Thoracic aorta endothelial cell (primary cell): Measurements from ENCODE around the gene SLC28A3. TPM values are rescaled to one million over a fixed set of nuclear protein-coding genes. Genes with fewer than 3 reads are reported as not detected.

Experiments
- total RNA-seq: library from RNA; depleted of rRNA; stranded (reverse); fragments of >200 nt; gene quantifications from 2 replicates; pipeline ENCODE4 v1.2.3, GENCODE V29; 2012

SLC28A3 gene, protein sequence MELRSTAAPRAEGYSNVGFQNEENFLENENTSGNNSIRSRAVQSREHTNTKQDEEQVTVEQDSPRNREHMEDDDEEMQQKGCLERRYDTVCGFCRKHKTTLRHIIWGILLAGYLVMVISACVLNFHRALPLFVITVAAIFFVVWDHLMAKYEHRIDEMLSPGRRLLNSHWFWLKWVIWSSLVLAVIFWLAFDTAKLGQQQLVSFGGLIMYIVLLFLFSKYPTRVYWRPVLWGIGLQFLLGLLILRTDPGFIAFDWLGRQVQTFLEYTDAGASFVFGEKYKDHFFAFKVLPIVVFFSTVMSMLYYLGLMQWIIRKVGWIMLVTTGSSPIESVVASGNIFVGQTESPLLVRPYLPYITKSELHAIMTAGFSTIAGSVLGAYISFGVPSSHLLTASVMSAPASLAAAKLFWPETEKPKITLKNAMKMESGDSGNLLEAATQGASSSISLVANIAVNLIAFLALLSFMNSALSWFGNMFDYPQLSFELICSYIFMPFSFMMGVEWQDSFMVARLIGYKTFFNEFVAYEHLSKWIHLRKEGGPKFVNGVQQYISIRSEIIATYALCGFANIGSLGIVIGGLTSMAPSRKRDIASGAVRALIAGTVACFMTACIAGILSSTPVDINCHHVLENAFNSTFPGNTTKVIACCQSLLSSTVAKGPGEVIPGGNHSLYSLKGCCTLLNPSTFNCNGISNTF
- not detected in 2 replicates for total RNA-seq

GRCh38 chr9:84340535-84340934, at the start of gene SLC28A3:
SLC28A3 (minus strand) TSS chr9:84340758; CDS start chr9:84340633, 125 bp downstream.

